A673 (cell line): ENCODE data around the gene DRC7. TPM values are rescaled to one million over a fixed set of nuclear protein-coding genes. Genes with fewer than 3 reads are reported as not detected.

Experiments used
- BruUV-seq: library from RNA; stranded (reverse); fragments of 400-500 nt; replicated peaks from 2 replicates; lab custom pipeline; 2021; lab: Mats Ljungman, UMichigan
- CTCF ChIA-PET: fragments of 300-600 bp; sonication (Branson Sonifier 250); formaldehyde crosslinking; loops from one replicate; lab custom pipeline; 2022; ENCODE audit warnings: antibody characterized with exemption; lab: Charles Lee
- POLR2A ChIA-PET: fragments of 300-600 bp; sonication (Branson Sonifier 250); formaldehyde crosslinking; loops from one replicate; lab custom pipeline; 2022; ENCODE audit warnings: antibody characterized with exemption; ENCODE audit not compliant: low non-redundant PET; lab: Charles Lee
- DNase-seq: peaks from one replicate; pipeline ENCODE4 v3.0.0-alpha.2; 2015; ENCODE audit warnings: low spot score
- H3K27ac ChIP-seq: fragments of 200-600 bp; sonication (generic); 2 replicates; pipeline ENCODE4 v1.5.1; 2016; ENCODE audit warnings: mixed run types, low read depth, mild to moderate bottlenecking, mixed read lengths, antibody characterized with exemption, low read length; ENCODE audit not compliant: poor library complexity, severe bottlenecking
- H3K27me3 ChIP-seq: fragments of 200-600 bp; sonication (generic); replicated peaks from 2 replicates; pipeline ENCODE4 v1.6.1; 2017; ENCODE audit warnings: mixed run types, low read depth, mild to moderate bottlenecking, mixed read lengths, antibody characterized with exemption, low read length; ENCODE audit not compliant: insufficient read depth, poor library complexity
- H3K36me3 ChIP-seq: fragments of 200-600 bp; sonication (generic); 2 replicates; pipeline ENCODE4 v1.6.1; 2016; ENCODE audit warnings: mixed run types, mild to moderate bottlenecking, mixed read lengths, antibody characterized with exemption, low read length; ENCODE audit not compliant: insufficient read depth, poor library complexity, severe bottlenecking
- H3K4me1 ChIP-seq: fragments of 200-600 bp; sonication (generic); 2 replicates; pipeline ENCODE4 v1.6.1; 2017; ENCODE audit warnings: mixed run types, mild to moderate bottlenecking, mixed read lengths, antibody characterized with exemption, low read length; ENCODE audit not compliant: insufficient read depth, poor library complexity, severe bottlenecking
- H3K4me3 ChIP-seq: fragments of 200-600 bp; sonication (generic); 2 replicates; pipeline ENCODE4 v1.5.1; 2016; ENCODE audit warnings: low read depth, mixed run types, mild to moderate bottlenecking, mixed read lengths, low read length; ENCODE audit not compliant: poor library complexity, severe bottlenecking
- H3K9me3 ChIP-seq: fragments of 200-600 bp; sonication (generic); 2 replicates; pipeline ENCODE4 v1.6.1; 2016; ENCODE audit warnings: mixed run types, low read depth, mild to moderate bottlenecking, mixed read lengths, antibody characterized with exemption, low read length; ENCODE audit not compliant: poor library complexity, severe bottlenecking
- EZH2 ChIP-seq: fragments of 200-600 bp; sonication (generic); IDR thresholded peaks from 2 replicates; pipeline ENCODE4 v1.6.1; 2017; ENCODE audit warnings: borderline replicate concordance, low read depth, mild to moderate bottlenecking, mixed read lengths, antibody characterized with exemption, low read length; ENCODE audit not compliant: poor library complexity, severe bottlenecking
- intact Hi-C: fragments of 100-400 bp; cut with micrococcal nuclease; formaldehyde crosslinking; loops from one replicate; pipeline ENCODE4 v1.10.0; 2022; ENCODE audit not compliant: unreplicated experiment
- total RNA-seq: library from RNA; stranded (reverse); gene quantifications from 2 replicates; pipeline ENCODE4 v1.2.3, GENCODE V29; 2021
- TF ChIP-seq, protein P1 (sequence below): fragments of 300-800, 200-600 bp; sonication (generic); conservative IDR thresholded peaks from 2 replicates; pipeline ENCODE4 v1.5.1; 2017; ENCODE audit warnings: low read depth, mild to moderate bottlenecking, antibody characterized with exemption, low read length, moderate library complexity, mixed read lengths

DRC7 gene
- total RNA-seq, 1 experiment from 2014 or later: not detected

GRCh38 chr16:57714047-57714446 lies 19.4 kb downstream of the DRC7 start:
- BruUV-seq: no TSS peak
- H3K9me3 ChIP-seq: no peaks in the 10 kb centered on the region
- intact Hi-C loops: no loop called here
- TF ChIP-seq, protein P1, sequence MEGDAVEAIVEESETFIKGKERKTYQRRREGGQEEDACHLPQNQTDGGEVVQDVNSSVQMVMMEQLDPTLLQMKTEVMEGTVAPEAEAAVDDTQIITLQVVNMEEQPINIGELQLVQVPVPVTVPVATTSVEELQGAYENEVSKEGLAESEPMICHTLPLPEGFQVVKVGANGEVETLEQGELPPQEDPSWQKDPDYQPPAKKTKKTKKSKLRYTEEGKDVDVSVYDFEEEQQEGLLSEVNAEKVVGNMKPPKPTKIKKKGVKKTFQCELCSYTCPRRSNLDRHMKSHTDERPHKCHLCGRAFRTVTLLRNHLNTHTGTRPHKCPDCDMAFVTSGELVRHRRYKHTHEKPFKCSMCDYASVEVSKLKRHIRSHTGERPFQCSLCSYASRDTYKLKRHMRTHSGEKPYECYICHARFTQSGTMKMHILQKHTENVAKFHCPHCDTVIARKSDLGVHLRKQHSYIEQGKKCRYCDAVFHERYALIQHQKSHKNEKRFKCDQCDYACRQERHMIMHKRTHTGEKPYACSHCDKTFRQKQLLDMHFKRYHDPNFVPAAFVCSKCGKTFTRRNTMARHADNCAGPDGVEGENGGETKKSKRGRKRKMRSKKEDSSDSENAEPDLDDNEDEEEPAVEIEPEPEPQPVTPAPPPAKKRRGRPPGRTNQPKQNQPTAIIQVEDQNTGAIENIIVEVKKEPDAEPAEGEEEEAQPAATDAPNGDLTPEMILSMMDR: no peak
- no peak for TF ChIP-seq EZH2
- H3K4me1 ChIP-seq: no peaks in the 10 kb centered on the region
- no peak overlapping the region for H3K27ac ChIP-seq
- no peak overlapping the region for H3K4me3 ChIP-seq
- ChIA-PET POLR2A (no interaction called here), CTCF (no interaction called here)
- no peaks in the 10 kb centered on the region for H3K36me3 ChIP-seq
- no peaks in the 10 kb centered on the region for H3K27me3 ChIP-seq
- DNase-seq: no peak

GRCh38 chr16:57720142-57720575 lies 25.6 kb downstream of the DRC7 start:
- DNase-seq: peak; percentile 19
- TF ChIP-seq, protein P1: peak; percentile 43
- no peak for TF ChIP-seq EZH2
- Histone ChIP-seq H3K27me3 (no peaks in the 10 kb centered on the region), H3K36me3 (no peaks in the 10 kb centered on the region), H3K27ac (no peak overlapping the region), H3K9me3 (no peaks in the 10 kb centered on the region), H3K4me1 (no peaks in the 10 kb centered on the region), H3K4me3 (no peak overlapping the region)
- CTCF ChIA-PET: no interaction called here
- intact Hi-C loops: no loop called here
- BruUV-seq: no TSS peak
- POLR2A ChIA-PET: no interaction called here

DNA sequence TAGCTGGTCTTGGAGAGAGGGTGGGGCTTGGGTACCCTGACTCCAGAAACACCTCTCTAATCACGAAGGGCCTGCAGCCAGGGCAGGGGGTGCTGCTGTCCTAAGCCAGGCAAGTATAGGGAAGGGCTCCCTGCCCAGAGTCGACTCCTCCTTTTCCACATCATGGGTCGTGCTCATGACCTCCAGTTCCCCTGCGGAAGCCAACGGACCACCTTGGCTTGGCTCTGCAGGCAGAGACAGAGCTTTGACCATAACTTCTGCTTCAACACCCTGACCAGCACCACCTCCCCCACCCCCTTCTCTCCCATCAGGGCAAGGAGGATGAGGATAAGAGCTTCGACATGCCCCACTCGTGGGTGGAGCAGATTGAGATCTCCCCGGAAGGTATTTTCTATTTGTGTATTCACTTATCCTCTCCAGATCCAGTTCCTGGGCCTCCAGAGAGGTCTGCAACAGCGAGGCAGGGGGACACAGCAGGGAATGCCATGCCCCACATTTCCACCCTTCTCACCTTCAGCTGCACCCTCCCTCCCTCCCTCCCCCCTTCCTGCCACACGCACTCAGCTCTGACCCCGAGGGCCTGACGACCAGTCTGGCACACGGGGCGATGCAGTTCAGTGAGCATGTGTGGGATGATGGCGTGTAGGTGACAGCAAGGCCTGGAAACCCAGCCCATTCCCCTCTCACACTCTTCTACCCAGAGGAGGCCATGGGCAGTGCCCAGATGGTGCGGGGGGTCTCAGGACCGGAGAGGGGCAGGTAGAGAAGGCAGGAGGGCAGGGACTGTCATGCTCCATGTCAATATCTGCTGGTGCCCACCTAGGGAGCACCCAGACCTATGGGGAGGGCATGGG lies 27.0 kb downstream of the DRC7 start:
- TF ChIP-seq, protein P1: no peak
- no peak for TF ChIP-seq EZH2
- Histone ChIP-seq H3K4me3 (no peak overlapping the region), H3K36me3 (no peaks in the 10 kb centered on the region), H3K9me3 (no peaks in the 10 kb centered on the region), H3K27me3 (no peaks in the 10 kb centered on the region), H3K27ac (no peak overlapping the region), H3K4me1 (no peaks in the 10 kb centered on the region)
- ChIA-PET CTCF (no interaction called here), POLR2A (no interaction called here)
- BruUV-seq: no TSS peak
- DNase-seq: no peak
- intact Hi-C loops: no loop called here
